Liver (tissue), 9 donors: Measurements from ENCODE around the gene PIGQ. TPM values are rescaled to one million over a fixed set of nuclear protein-coding genes. Genes with fewer than 3 reads are reported as not detected.

ENCODE experiments used
- DNase-seq: peaks from one replicate; pipeline ENCODE4 v3.0.0-alpha.2; 2017; ENCODE audit warnings: low spot score
- H3K27ac ChIP-seq, 2 donors: one replicate each; pipeline ENCODE4 v1.7.0; 2013; ENCODE audit warnings: inconsistent platforms in 2 of 2, low read length in 2 of 2, control low read depth in 1 of 2, low read depth in 1 of 2, mild to moderate bottlenecking in 1 of 2
- H3K27me3 ChIP-seq, 4 donors: one replicate each; pipeline versions ENCODE4 v1.6.1 to v1.7.0; 2013; ENCODE audit warnings: low read length in 3 of 4, inconsistent platforms in 1 of 4, mild to moderate bottlenecking in 1 of 4, moderate library complexity in 1 of 4; ENCODE audit not compliant: control insufficient read depth in 4 of 4, insufficient read depth in 4 of 4
- H3K36me3 ChIP-seq, 4 donors: one replicate each; pipeline versions ENCODE4 v1.6.1 to v1.7.0; 2013; ENCODE audit warnings: low read length in 3 of 4, mild to moderate bottlenecking in 3 of 4, low read depth in 1 of 4, moderate library complexity in 1 of 4; ENCODE audit not compliant: control insufficient read depth in 4 of 4, insufficient read depth in 3 of 4
- H3K4me1 ChIP-seq, 4 donors: one replicate each; pipeline versions ENCODE4 v1.6.1 to v1.7.0; 2013; ENCODE audit warnings: low read length in 3 of 4, mild to moderate bottlenecking in 3 of 4, moderate library complexity in 1 of 4; ENCODE audit not compliant: control insufficient read depth in 4 of 4, insufficient read depth in 4 of 4
- H3K4me3 ChIP-seq, 3 donors: one replicate each; pipeline versions ENCODE4 v1.6.1 to v1.7.0; 2013; ENCODE audit warnings: low read length in 3 of 3, control low read depth in 1 of 3, low read depth in 1 of 3, mild to moderate bottlenecking in 1 of 3
- H3K9ac ChIP-seq, 2 donors: one replicate each; pipeline ENCODE4 v1.7.0; 2013; ENCODE audit warnings: low read length in 2 of 2, mild to moderate bottlenecking in 2 of 2, moderate library complexity in 2 of 2, control low read depth in 1 of 2, low read depth in 1 of 2
- H3K9me3 ChIP-seq, 4 donors: one replicate each; pipeline versions ENCODE4 v1.6.1 to v1.7.0; 2013; ENCODE audit warnings: low read length in 3 of 4; ENCODE audit not compliant: control insufficient read depth in 4 of 4
- CTCF ChIP-seq: fragments of 150-350 bp; IDR thresholded peaks from 2 replicates; pipeline ENCODE4 v1.5.1; 2017; ENCODE audit warnings: improper control_type of control experiment, low read depth, low read length; ENCODE audit not compliant: missing input control
- EGR1 ChIP-seq, 2 donors: IDR thresholded peaks; 2 replicates each; pipeline ENCODE4 v1.6.1; 2016 to 2018; ENCODE audit warnings: antibody characterized with exemption in 2 of 2, low read depth in 2 of 2
- FOXA1 ChIP-seq: IDR thresholded peaks from 2 replicates; pipeline ENCODE4 v1.6.1; 2016; ENCODE audit warnings: antibody characterized with exemption
- FOXA2 ChIP-seq: IDR thresholded peaks from 2 replicates; pipeline ENCODE4 v1.6.1; 2016; ENCODE audit warnings: antibody characterized with exemption
- GABPA ChIP-seq, 2 donors: IDR thresholded peaks in 1 of 2; conservative IDR thresholded peaks in 1 of 2; 2 replicates each; pipeline ENCODE4 v1.6.1; 2016; ENCODE audit warnings: antibody characterized with exemption in 2 of 2, mild to moderate bottlenecking in 1 of 2, moderate library complexity in 1 of 2
- HNF4A ChIP-seq, 2 donors: conservative IDR thresholded peaks; 2 replicates each; pipeline ENCODE4 v1.6.1; 2016; ENCODE audit warnings: antibody characterized with exemption in 2 of 2, mild to moderate bottlenecking in 2 of 2
- HNF4G ChIP-seq: IDR thresholded peaks from 2 replicates; pipeline ENCODE4 v1.6.1; 2016; ENCODE audit warnings: antibody characterized with exemption
- JUND ChIP-seq, 2 donors: IDR thresholded peaks; 2 replicates each; pipeline ENCODE4 v1.6.1; 2016; ENCODE audit warnings: antibody characterized with exemption in 2 of 2
- MAX ChIP-seq: IDR thresholded peaks from 2 replicates; pipeline ENCODE4 v1.6.1; 2016; ENCODE audit warnings: antibody characterized with exemption
- NR2F2 ChIP-seq: IDR thresholded peaks from 2 replicates; pipeline ENCODE4 v1.6.1; 2016; ENCODE audit warnings: antibody characterized with exemption
- RAD21 ChIP-seq, 2 donors: IDR thresholded peaks; 2 replicates each; pipeline ENCODE4 v1.6.1; 2016; ENCODE audit warnings: antibody characterized with exemption in 2 of 2, mild to moderate bottlenecking in 2 of 2
- SP1 ChIP-seq: IDR thresholded peaks from 2 replicates; pipeline ENCODE4 v1.6.1; 2018; ENCODE audit warnings: antibody characterized with exemption, mild to moderate bottlenecking
- TAF1 ChIP-seq: conservative IDR thresholded peaks from 2 replicates; pipeline ENCODE4 v1.6.1; 2016; ENCODE audit warnings: antibody characterized with exemption, mild to moderate bottlenecking
- YY1 ChIP-seq: IDR thresholded peaks from 2 replicates; pipeline ENCODE4 v1.6.1; 2016; ENCODE audit warnings: antibody characterized with exemption, mild to moderate bottlenecking
- ZBTB33 ChIP-seq: IDR thresholded peaks from 2 replicates; pipeline ENCODE4 v1.6.1; 2016; ENCODE audit warnings: antibody characterized with exemption
- WGBS: extraction: QIAGEN DNeasy Blood & Tissue Kit; methylation state at CpG from one replicate; pipeline ENCODE4 v1.1.7; 2013; 5-methylcytosine and 5-hydroxymethylcytosine counted together
- polyA plus RNA-seq, 2 donors: library from polyadenylated mRNA; stranded (reverse) in 1 of 2; unstranded in 1 of 2; fragments of 200-250 nt in 1 of 2; fragments of >200 nt in 1 of 2; fragmentation: Nextera tagmentation in 1 of 2; extraction: Ambion mirVana in 1 of 2; gene quantifications; one replicate each; pipeline versions ENCODE4 v1.2.1 to v1.2.3, GENCODE V29; 2013 to 2015
- total RNA-seq, 2 donors: library from RNA; depleted of rRNA; stranded (reverse); fragments of >200 nt; gene quantifications; one replicate each; pipeline ENCODE4 v1.2.3, GENCODE V29; 2014
- donor health status: healthy.
- donor health status: healthy.
- donor health status: healthy.
- donor health status: healthy.
- donor health status: healthy.

PIGQ gene
- total and polyA plus RNA-seq, 4 donors, result 16.8 to 144 (median 20.6) TPM

GRCh38 chr16:606656-607307 lies 37.0 kb downstream of the PIGQ start:
- H3K9me3 ChIP-seq, result no peaks in the 10 kb centered on the region
- peaks cover 2 to 25% (median 11%) of the 10 kb centered on the region in 4 donors for H3K4me1 ChIP-seq
- TF ChIP-seq YY1, result no peak
- TF ChIP-seq FOXA2, result no peak
- TF ChIP-seq JUND (IDR thresholded peaks at IDR 0.05), result no peak
- TF ChIP-seq SP1, result no peak
- TF ChIP-seq MAX, result no peak
- TF ChIP-seq HNF4A (conservative IDR thresholded peaks at IDR 0.05), result no peak
- TF ChIP-seq FOXA1, result no peak
- no peak for TF ChIP-seq TAF1
- TF ChIP-seq EGR1 (IDR thresholded peaks at IDR 0.05; ENCODE audit: low read depth in 2 of 2), result no peak
- no peak for TF ChIP-seq ZBTB33
- H3K9ac ChIP-seq, result no peak overlapping the region
- WGBS, result 97% methylated on average over 22 of the region's 22 CpGs
- no peak for DNase-seq
- H3K27me3 ChIP-seq, result no peaks in the 10 kb centered on the region
- H3K27ac ChIP-seq, result no peak overlapping the region
- no peak overlapping the region for H3K4me3 ChIP-seq
- no peaks in the 10 kb centered on the region for H3K36me3 ChIP-seq

GRCh38 chr16:608019-608418 lies 38.3 kb downstream of the PIGQ start:
- WGBS, result 92% methylated on average over 10 of the region's 10 CpGs
- no peak for TF ChIP-seq HNF4G
- TF ChIP-seq JUND (IDR thresholded peaks at IDR 0.05), result no peak
- no peak for TF ChIP-seq YY1
- no peak for TF ChIP-seq FOXA1
- no peak for TF ChIP-seq NR2F2
- no peak for TF ChIP-seq SP1
- TF ChIP-seq TAF1, result no peak
- TF ChIP-seq EGR1 (IDR thresholded peaks at IDR 0.05; ENCODE audit: low read depth in 2 of 2), result no peak
- no peak for TF ChIP-seq ZBTB33
- no peak for TF ChIP-seq RAD21 (IDR thresholded peaks at IDR 0.05)
- Histone ChIP-seq H3K4me3 (no peak overlapping the region), H3K9me3 (no peaks in the 10 kb centered on the region), H3K9ac (no peak overlapping the region), H3K27ac (no peak overlapping the region), H3K4me1 (peaks cover 2 to 21% (median 11%) of the 10 kb centered on the region in 4 donors), H3K36me3 (no peaks in the 10 kb centered on the region), H3K27me3 (no peaks in the 10 kb centered on the region)
- no peak for DNase-seq

GRCh38 chr16:609316-609715 lies 39.5 kb downstream of the PIGQ start:
- Histone ChIP-seq H3K27ac (peak overlapping the region; percentile 42), H3K27me3 (no peaks in the 10 kb centered on the region), H3K9ac (peak overlapping the region in 1 of 2 donors; percentile 25), H3K9me3 (no peaks in the 10 kb centered on the region), H3K4me3 (no peak overlapping the region), H3K4me1 (peaks cover 2 to 17% (median 10%) of the 10 kb centered on the region in 4 donors), H3K36me3 (peaks cover 0 to 4% (median 2%) of the 10 kb centered on the region in 4 donors)
- 83% methylated on average over 13 of the region's 13 CpGs for WGBS
- no peak for DNase-seq
- TF ChIP-seq CTCF (no peak), EGR1 (IDR thresholded peaks at IDR 0.05; ENCODE audit: low read depth in 2 of 2) (no peak), HNF4G (no peak), NR2F2 (no peak), FOXA2 (no peak), GABPA (IDR thresholded peaks at IDR 0.05 in 1 of 2, conservative IDR thresholded peaks at IDR 0.05 in 1 of 2) (no peak), ZBTB33 (no peak), FOXA1 (no peak), MAX (no peak)
